ENCODE measurements around the gene CCDC192. TPM values are rescaled to one million over a fixed set of nuclear protein-coding genes. Genes with fewer than 3 reads are reported as not detected.

Gene CCDC192
- total and polyA plus RNA-seq, 10 of the 15 experiments (the other 5 are each of a cell fraction or from before 2014, with no cell fraction given): 0.20 to 0.79 (median 0.32) TPM; not detected in 4

DNA sequence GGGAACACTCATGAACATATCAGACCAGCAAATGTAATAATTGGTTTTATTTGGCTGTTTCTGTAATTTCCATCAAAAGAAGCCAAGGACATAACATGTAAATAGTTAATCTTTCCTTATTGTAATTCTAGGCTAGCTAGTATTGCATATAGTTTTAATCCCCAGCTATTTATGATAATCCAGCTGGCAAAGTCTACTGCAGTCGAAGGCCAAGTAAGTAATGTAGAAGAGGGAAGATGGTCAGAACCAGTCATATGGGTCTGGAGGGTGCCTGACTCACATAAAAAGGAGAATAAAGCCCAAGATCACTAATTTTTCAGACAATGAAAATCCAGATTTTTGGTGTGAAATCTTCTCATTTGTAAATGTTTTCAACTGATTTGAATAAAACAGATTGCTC is 106.3 kb downstream of the CCDC192 start:
- Histone ChIP-seq H2AFZ (ENCODE audit: control insufficient read depth, low read depth, low read length) (no peak overlapping the region), H4K20me1 (ENCODE audit: control insufficient read depth, insufficient read depth) (no peaks in the 10 kb centered on the region), H3K9ac (ENCODE audit: control insufficient read depth, insufficient read depth, low read length) (no peak overlapping the region), H3K36me3 (ENCODE audit: control insufficient read depth in 2 of 2, insufficient read depth in 2 of 2, low read length in 1 of 2) (no peaks in the 10 kb centered on the region), H3K9me3 (replicated peaks; ENCODE audit: control insufficient read depth, insufficient read depth, low read length) (no peaks in the 10 kb centered on the region), H3K27me3 (replicated peaks in 1 of 2; ENCODE audit: control insufficient read depth in 2 of 2, insufficient read depth in 2 of 2, low read length in 1 of 2) (peaks cover 0 to 2% of the 10 kb centered on the region in 2 experiments; a peak in 1 of 4 replicates), H3K4me3 (no peak overlapping the region), H3K4me2 (ENCODE audit: control insufficient read depth, insufficient read depth) (no peak overlapping the region), H3K4me1 (ENCODE audit: control insufficient read depth, insufficient read depth, low read length) (no peaks in the 10 kb centered on the region), H3K27ac (ENCODE audit: control insufficient read depth, insufficient read depth) (no peak overlapping the region), H3K79me2 (ENCODE audit: control insufficient read depth, insufficient read depth, low read length) (no peaks in the 10 kb centered on the region)
- TF ChIP-seq, protein P1, sequence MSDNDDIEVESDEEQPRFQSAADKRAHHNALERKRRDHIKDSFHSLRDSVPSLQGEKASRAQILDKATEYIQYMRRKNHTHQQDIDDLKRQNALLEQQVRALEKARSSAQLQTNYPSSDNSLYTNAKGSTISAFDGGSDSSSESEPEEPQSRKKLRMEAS (IDR thresholded peaks at IDR 0.05; ENCODE audit: low read depth, low read length): no peak
- TF ChIP-seq KAT2A (conservative IDR thresholded peaks at IDR 0.05; ENCODE audit: control insufficient read depth, low read depth, low read length) (no peak), BCL11A (IDR thresholded peaks at IDR 0.05; ENCODE audit: low read depth, low read length) (no peak), PRDM15 (CRISPR knock-in tag; IDR thresholded peaks at IDR 0.05) (no peak), EP300 (IDR thresholded peaks at IDR 0.05; ENCODE audit: borderline replicate concordance in 1 of 2, control insufficient read depth in 1 of 2, low read depth in 2 of 2, low read length in 2 of 2) (no peak), TAF1 (IDR thresholded peaks at IDR 0.05; ENCODE audit: borderline replicate concordance, low read depth, low read length) (no peak), RBBP5 (conservative IDR thresholded peaks at IDR 0.05) (no peak), MEF2B (IDR thresholded peaks at IDR 0.05; ENCODE audit: partially characterized antibody, poor library complexity, severe bottlenecking) (no peak), POLR2A (IDR thresholded peaks at IDR 0.05; ENCODE audit: low read depth, low read length) (no peak), ATF7 (IDR thresholded peaks at IDR 0.05; ENCODE audit: low read depth) (no peak), GATAD2B (conservative IDR thresholded peaks at IDR 0.05; ENCODE audit: low read depth) (no peak), NR2C2 (IDR thresholded peaks at IDR 0.05; ENCODE audit: borderline replicate concordance, control insufficient read depth, insufficient read length, low read depth) (no peak), SKIL (IDR thresholded peaks at IDR 0.05; ENCODE audit: low read depth, poor library complexity, severe bottlenecking) (no peak), SPI1 (IDR thresholded peaks at IDR 0.05; ENCODE audit: borderline replicate concordance, insufficient read depth, low read depth, low read length) (no peak), MEF2A (IDR thresholded peaks at IDR 0.05; ENCODE audit: insufficient read depth, low read depth, low read length) (no peak), NFIC (IDR thresholded peaks at IDR 0.05; ENCODE audit: low read depth, low read length) (no peak)
- CTCF ChIA-PET: no interaction called here
- SMC1A ChIA-PET (ENCODE audit: uncharacterized antibody, unreplicated experiment): interaction anchor here (2.3 kb wide), 1 partner anchor 16 kb away, joined by 8 read pairs; no protein-coding TSS in a partner anchor
- FAIRE-seq (no peak), ATAC-seq (no peak), DNase-seq (ENCODE audit: low read depth, low spot score) (no peak)
- no TSS peak for BruUV-seq (replicated peaks)
- whole genome bisulfite sequencing (ENCODE audit: insufficient coverage, insufficient replicate concordance, low lambda C conversion rate, missing lambda C conversion rate): 4% methylated on average over 1 of the region's 1 CpG
- in situ Hi-C loops (cut with MboI) (no loop called here), intact Hi-C loops (cut with micrococcal nuclease; ENCODE audit: unreplicated experiment) (no loop called here)
- RAD21 ChIA-PET (ENCODE audit: unreplicated experiment): no interaction called here
- POLR2A ChIA-PET: interaction anchor here (0.7 kb wide), 1 partner anchor 92 kb away, joined by 3 read pairs; no protein-coding TSS in a partner anchor

Data from GM12878 (cell line).